DND-41 (cell line): Measurements from ENCODE around the gene CLDN19.

ENCODE experiments used
- ATAC-seq: fragments of 200-7000 bp; cut with Tn5 transposase; 3 replicates; pipeline ENCODE4 v1.9.1; 2021; ENCODE audit warnings: low read depth; ENCODE audit not compliant: insufficient read depth
- DNase-seq: peaks from one replicate; pipeline ENCODE4 v3.0.0-alpha.2; 2020
- H2AFZ ChIP-seq: 2 replicates; pipeline ENCODE4 v1.6.0; 2012; ENCODE audit warnings: low read depth, low read length
- H3K27ac ChIP-seq: 2 replicates; pipeline ENCODE4 v1.5.1; 2012; ENCODE audit warnings: low read length, inconsistent platforms
- H3K27me3 ChIP-seq: fragments of 200-600 bp; sonication (generic); 2 replicates; pipeline ENCODE4 v1.6.0; 2012; ENCODE audit warnings: low read length, mild to moderate bottlenecking, inconsistent platforms; ENCODE audit not compliant: insufficient read depth, poor library complexity
- H3K36me3 ChIP-seq: 2 replicates; pipeline ENCODE4 v1.5.1; 2012; ENCODE audit warnings: low read length, inconsistent platforms; ENCODE audit not compliant: insufficient read depth
- H3K4me1 ChIP-seq: 2 replicates; pipeline ENCODE4 v1.5.1; 2012; ENCODE audit warnings: mild to moderate bottlenecking, low read length; ENCODE audit not compliant: insufficient read depth
- H3K4me2 ChIP-seq: 2 replicates; pipeline ENCODE4 v1.6.0; 2012; ENCODE audit warnings: mild to moderate bottlenecking, moderate library complexity, low read length, inconsistent platforms; ENCODE audit not compliant: insufficient read depth
- H3K4me3 ChIP-seq, 2 experiments: fragments of 200-600 bp in 1 of 2; shearing (Covaris generic) in 1 of 2; 2 replicates each; pipeline ENCODE4 v1.5.1; 2012 to 2016; ENCODE audit warnings: inconsistent platforms in 2 of 2, low read length in 2 of 2, mild to moderate bottlenecking in 2 of 2, low read depth in 1 of 2, moderate library complexity in 1 of 2
- H3K79me2 ChIP-seq: 2 replicates; pipeline ENCODE4 v1.6.0; 2012; ENCODE audit warnings: low read length, inconsistent platforms; ENCODE audit not compliant: insufficient read depth
- H3K9ac ChIP-seq: 2 replicates; pipeline ENCODE4 v1.6.0; 2012; ENCODE audit warnings: low read depth, mild to moderate bottlenecking, inconsistent platforms, low read length, moderate library complexity
- H3K9me3 ChIP-seq: 2 replicates; pipeline ENCODE4 v1.5.1; 2012; ENCODE audit warnings: low read length, moderate library complexity, mild to moderate bottlenecking, inconsistent platforms; ENCODE audit not compliant: insufficient read depth, severe bottlenecking
- H4K20me1 ChIP-seq: 2 replicates; pipeline ENCODE4 v1.6.0; 2012; ENCODE audit warnings: low read length; ENCODE audit not compliant: insufficient read depth
- CTCF ChIP-seq: IDR thresholded peaks from 2 replicates; pipeline ENCODE4 v1.5.1; 2012; ENCODE audit warnings: borderline replicate concordance, low read length, moderate library complexity, mild to moderate bottlenecking; ENCODE audit not compliant: poor library complexity, severe bottlenecking; ENCODE audit errors: extremely low read depth
- EZH2 ChIP-seq: IDR thresholded peaks from 3 replicates; pipeline ENCODE4 v1.6.1; 2012; ENCODE audit warnings: borderline replicate concordance, low read depth, mild to moderate bottlenecking, moderate library complexity, low read length, inconsistent platforms; ENCODE audit not compliant: severe bottlenecking

The CLDN19 gene

DNA sequence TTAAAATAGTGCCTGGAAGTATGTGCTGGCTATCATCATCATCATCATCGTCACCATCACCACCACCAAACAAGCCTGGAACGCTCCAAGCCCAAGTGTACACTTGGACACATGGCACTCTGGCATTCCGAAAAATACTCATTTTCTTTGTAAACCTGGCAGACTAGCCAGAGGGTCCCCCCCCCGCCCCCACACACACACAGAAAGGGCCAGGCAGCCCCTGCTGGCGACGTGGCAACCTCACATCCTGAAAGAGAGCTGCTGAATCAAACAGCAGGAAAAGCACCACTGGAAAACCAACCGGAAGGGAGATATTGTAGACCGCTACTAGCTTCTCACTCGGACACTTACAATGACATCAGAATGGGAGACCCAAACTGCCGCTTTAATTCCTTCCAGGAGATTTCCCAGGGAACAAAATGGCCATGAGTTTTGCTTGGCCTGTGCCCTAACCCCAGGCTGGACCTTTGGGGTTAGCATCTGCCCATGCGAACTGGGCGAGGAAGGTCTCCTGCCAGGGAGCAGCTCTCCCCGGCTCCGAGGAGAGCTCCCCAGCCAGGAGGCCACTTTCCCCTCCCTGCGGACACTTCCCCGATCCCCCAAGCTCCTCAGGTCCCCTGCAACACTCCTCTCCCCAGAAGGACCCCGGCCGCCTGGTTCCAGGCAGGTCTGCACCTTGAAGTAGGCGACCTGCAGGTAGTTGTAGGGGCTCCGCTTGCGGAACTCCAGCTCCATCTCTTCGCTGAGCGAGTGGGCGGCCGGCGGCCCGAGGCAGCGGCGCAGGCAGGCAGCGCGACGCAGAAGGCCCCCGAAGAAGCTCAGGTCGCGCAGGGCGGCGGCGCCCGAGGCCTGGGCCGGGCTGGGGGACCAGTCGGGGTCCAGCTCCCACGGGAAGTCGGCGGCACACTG is 26.1 kb upstream of the CLDN19 start:
- no peaks in the 10 kb centered on the region for H3K9me3 ChIP-seq
- peak overlapping the region; percentile 40 to 75 for H3K4me3 ChIP-seq
- peak overlapping the region; percentile 75 for H3K4me2 ChIP-seq
- peaks cover 32% of the 10 kb centered on the region for H3K4me1 ChIP-seq
- H3K36me3 ChIP-seq = peaks cover 9% of the 10 kb centered on the region; the same call in 1 of the 2 replicates
- H3K27me3 ChIP-seq = no peaks in the 10 kb centered on the region
- peak overlapping the region; percentile 79 for H2AFZ ChIP-seq
- TF ChIP-seq EZH2 (no peak), CTCF (peak; percentile 77)
- no peaks in the 10 kb centered on the region; the same call in 1 of the 2 replicates for H4K20me1 ChIP-seq
- H3K27ac ChIP-seq = peak overlapping the region; percentile 68
- DNase-seq = peak; percentile 58
- H3K79me2 ChIP-seq = peaks cover 61% of the 10 kb centered on the region
- peak; percentile 20; the same call in 2 of the 3 replicates for ATAC-seq
- peak overlapping the region; percentile 85 for H3K9ac ChIP-seq

GRCh38 chr1:42765269-42765668 is 25.2 kb upstream of the CLDN19 start:
- no peaks in the 10 kb centered on the region; the same call in 1 of the 2 replicates for H4K20me1 ChIP-seq
- peaks cover 9% of the 10 kb centered on the region; the same call in 1 of the 2 replicates for H3K36me3 ChIP-seq
- TF ChIP-seq CTCF (no peak), EZH2 (no peak)
- no peaks in the 10 kb centered on the region for H3K27me3 ChIP-seq
- H3K27ac ChIP-seq = peak overlapping the region; percentile 21; the same call in 1 of the 2 replicates
- peak overlapping the region; percentile 75 for H3K4me2 ChIP-seq
- DNase-seq (no peak), ATAC-seq (no peak)
- H3K4me1 ChIP-seq = peaks cover 29% of the 10 kb centered on the region
- H3K4me3 ChIP-seq = peak overlapping the region; percentile 40 to 75; a peak in 3 of 4 replicates
- H2AFZ ChIP-seq = no peak overlapping the region
- peaks cover 60% of the 10 kb centered on the region for H3K79me2 ChIP-seq
- H3K9me3 ChIP-seq = no peaks in the 10 kb centered on the region
- peak overlapping the region; percentile 85 for H3K9ac ChIP-seq

GRCh38 chr1:42762269-42762668 is 22.2 kb upstream of the CLDN19 start:
- no peak overlapping the region for H3K4me3 ChIP-seq
- no peak overlapping the region for H2AFZ ChIP-seq
- peaks cover 34% of the 10 kb centered on the region for H3K36me3 ChIP-seq
- TF ChIP-seq EZH2 (no peak), CTCF (no peak)
- no peaks in the 10 kb centered on the region for H3K27me3 ChIP-seq
- H3K4me1 ChIP-seq = peaks cover 16% of the 10 kb centered on the region
- DNase-seq (no peak), ATAC-seq (no peak)
- no peak overlapping the region for H3K9ac ChIP-seq
- no peaks in the 10 kb centered on the region for H3K9me3 ChIP-seq
- H3K27ac ChIP-seq = 0 out of 2 replicates have a peak overlapping the region, but pooled peaks have one; percentile 24
- no peak overlapping the region for H3K4me2 ChIP-seq
- H4K20me1 ChIP-seq = no peaks in the 10 kb centered on the region; the same call in 1 of the 2 replicates
- H3K79me2 ChIP-seq = peaks cover 36% of the 10 kb centered on the region
